ENCODE results near the gene HS6ST1.
"Not testable (repeated sequence)": the region's sequence is repeated elsewhere in the genome, so short reads cannot be mapped to it uniquely, and the experiment has no call there.

The HS6ST1 gene

GRCh38 chr2:128260239-128261138 is 58.2 kb downstream of the HS6ST1 start:
- Histone ChIP-seq H3K27me3 (ENCODE audit: control insufficient read depth, insufficient read depth, low read length) (no peaks in the 10 kb centered on the region), H2AFZ (no peak overlapping the region), H3K27ac (no peak overlapping the region), H3K36me3 (ENCODE audit: control insufficient read depth, insufficient read depth, low read length) (no peaks in the 10 kb centered on the region), H3K9me3 (ENCODE audit: control insufficient read depth, low read length) (no peaks in the 10 kb centered on the region), H3K79me2 (no peaks in the 10 kb centered on the region), H3K4me2 (ENCODE audit: low read length) (no peak overlapping the region), H3K4me1 (no peaks in the 10 kb centered on the region), H3K9ac (no peak overlapping the region), H3K4me3 (ENCODE audit: low read depth, low read length) (no peak overlapping the region)
- TF ChIP-seq CTCF (IDR thresholded peaks at IDR 0.05), result no peak

GRCh38 chr2:128259585-128259984 is 59.1 kb downstream of the HS6ST1 start:
- no peak overlapping the region for H3K9ac ChIP-seq
- no peaks in the 10 kb centered on the region for H3K27me3 ChIP-seq (ENCODE audit: control insufficient read depth, insufficient read depth, low read length)
- no peaks in the 10 kb centered on the region for H3K4me1 ChIP-seq
- no peak overlapping the region for H2AFZ ChIP-seq
- H3K27ac ChIP-seq, result no peak overlapping the region
- no peak overlapping the region for H3K4me2 ChIP-seq (ENCODE audit: low read length)
- no peak for TF ChIP-seq CTCF (IDR thresholded peaks at IDR 0.05)
- H3K79me2 ChIP-seq, result no peaks in the 10 kb centered on the region
- no peaks in the 10 kb centered on the region for H3K36me3 ChIP-seq (ENCODE audit: control insufficient read depth, insufficient read depth, low read length)
- no peaks in the 10 kb centered on the region for H3K9me3 ChIP-seq (ENCODE audit: control insufficient read depth, low read length)
- no peak overlapping the region for H3K4me3 ChIP-seq (ENCODE audit: low read depth, low read length)

GRCh38 chr2:128258218-128258617 is 60.5 kb downstream of the HS6ST1 start:
- H3K4me1 ChIP-seq, result no peaks in the 10 kb centered on the region
- H3K9me3 ChIP-seq (ENCODE audit: control insufficient read depth, low read length), result no peaks in the 10 kb centered on the region
- H3K27me3 ChIP-seq (ENCODE audit: control insufficient read depth, insufficient read depth, low read length), result no peaks in the 10 kb centered on the region
- H3K27ac ChIP-seq, result no peak overlapping the region
- no peak overlapping the region for H3K4me2 ChIP-seq (ENCODE audit: low read length)
- H2AFZ ChIP-seq, result no peak overlapping the region
- no peak overlapping the region for H3K4me3 ChIP-seq (ENCODE audit: low read depth, low read length)
- H3K36me3 ChIP-seq (ENCODE audit: control insufficient read depth, insufficient read depth, low read length), result no peaks in the 10 kb centered on the region
- no peaks in the 10 kb centered on the region for H3K79me2 ChIP-seq
- TF ChIP-seq CTCF (IDR thresholded peaks at IDR 0.05), result no peak
- no peak overlapping the region for H3K9ac ChIP-seq

GRCh38 chr2:128252501-128252900 is 66.2 kb downstream of the HS6ST1 start:
- Histone ChIP-seq H3K79me2 (no peaks in the 10 kb centered on the region), H3K27me3 (ENCODE audit: control insufficient read depth, insufficient read depth, low read length) (no peaks in the 10 kb centered on the region), H3K4me1 (no peaks in the 10 kb centered on the region), H3K27ac (no peak overlapping the region), H3K4me2 (ENCODE audit: low read length) (no peak overlapping the region), H3K36me3 (ENCODE audit: control insufficient read depth, insufficient read depth, low read length) (no peaks in the 10 kb centered on the region), H2AFZ (no peak overlapping the region), H3K9me3 (ENCODE audit: control insufficient read depth, low read length) (no peaks in the 10 kb centered on the region), H3K9ac (no peak overlapping the region), H3K4me3 (ENCODE audit: low read depth, low read length) (no peak overlapping the region)
- TF ChIP-seq CTCF (IDR thresholded peaks at IDR 0.05), result no peak

DNA sequence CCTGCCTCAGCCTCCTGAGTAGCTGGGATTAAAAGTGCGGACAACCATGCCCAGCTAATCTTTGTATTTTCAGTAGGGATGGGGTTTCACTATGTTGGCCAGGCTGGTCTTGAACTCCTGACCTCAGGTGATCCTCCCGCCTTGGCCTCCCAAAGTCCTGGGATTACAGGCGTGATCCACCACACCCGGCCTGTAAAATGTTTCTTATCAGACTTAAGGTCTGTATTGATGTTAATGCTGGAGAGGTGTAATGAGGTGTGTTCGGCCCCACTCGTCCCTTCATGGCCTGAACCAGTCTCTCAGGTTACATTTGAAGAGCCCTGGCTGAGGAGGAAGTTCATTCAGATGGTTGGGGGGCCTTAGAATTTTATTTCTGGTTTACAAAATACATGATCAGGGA is 66.6 kb downstream of the HS6ST1 start:
- not testable (repeated sequence) for H3K4me2 ChIP-seq (ENCODE audit: low read length); H3K9me3 ChIP-seq (ENCODE audit: control insufficient read depth, low read length); H3K4me3 ChIP-seq (ENCODE audit: low read depth, low read length)

More for the DNA sequence above, 66.6 kb downstream of the HS6ST1 start:
- not testable (repeated sequence) for H3K9ac ChIP-seq; H3K36me3 ChIP-seq (ENCODE audit: control insufficient read depth, insufficient read depth, low read length); H2AFZ ChIP-seq; H3K27ac ChIP-seq; H3K4me1 ChIP-seq; H3K79me2 ChIP-seq; H3K27me3 ChIP-seq (ENCODE audit: control insufficient read depth, insufficient read depth, low read length)
